ENCODE results near the gene COL6A3.

The COL6A3 gene

DNA sequence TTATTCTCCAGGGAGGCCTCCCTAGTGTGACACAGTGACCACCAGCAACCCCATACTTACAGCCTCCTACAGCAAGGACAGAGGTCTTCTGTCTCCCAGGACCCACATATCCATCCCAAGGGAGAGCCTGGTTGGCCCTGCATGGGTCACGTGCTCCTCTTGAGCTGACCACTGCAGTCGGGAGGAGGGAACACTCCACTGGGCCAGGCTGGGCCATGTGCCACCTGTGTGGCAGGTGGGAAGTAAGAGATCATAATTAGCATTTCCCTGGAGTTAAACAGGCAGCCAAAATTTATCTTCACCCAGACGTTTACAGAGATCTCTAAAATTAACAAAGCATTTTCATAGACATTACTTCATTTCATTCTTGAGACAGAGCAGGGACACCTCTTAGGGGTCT, 39.7 kb upstream of the COL6A3 start:
- no peak overlapping the region for H3K27ac ChIP-seq (ENCODE audit: extremely low read depth, low read depth, low read length)
- no peak for TF ChIP-seq ZNF114 (tag by site-specific recombination; IDR thresholded peaks at IDR 0.05)
- TF ChIP-seq SCRT1 (tag by site-specific recombination; IDR thresholded peaks at IDR 0.05; ENCODE audit: borderline replicate concordance) = no peak
- TF ChIP-seq ZNF610 (tag by site-specific recombination; IDR thresholded peaks at IDR 0.05; ENCODE audit: borderline replicate concordance) = no peak
- TF ChIP-seq CTCF (tag by site-specific recombination; IDR thresholded peaks at IDR 0.05) = no peak
- no peak for TF ChIP-seq HOXC10 (CRISPR knock-in tag; IDR thresholded peaks at IDR 0.05)
- TF ChIP-seq ZNF785 (tag by site-specific recombination; IDR thresholded peaks at IDR 0.05) = no peak
- TF ChIP-seq ZNF16 (tag by site-specific recombination; IDR thresholded peaks at IDR 0.05; ENCODE audit: low read depth) = no peak
- TF ChIP-seq REPIN1 (tag by site-specific recombination; IDR thresholded peaks at IDR 0.05; ENCODE audit: low read depth) = no peak
- TF ChIP-seq ZBTB48 (tag by site-specific recombination; IDR thresholded peaks at IDR 0.05) = no peak
- TF ChIP-seq HOXD13 (CRISPR knock-in tag; IDR thresholded peaks at IDR 0.05; ENCODE audit: borderline replicate concordance) = no peak
- no peak for TF ChIP-seq ZNF707 (tag by site-specific recombination; IDR thresholded peaks at IDR 0.05)
- TF ChIP-seq ZNF843 (tag by site-specific recombination; IDR thresholded peaks at IDR 0.05) = no peak
- TF ChIP-seq ZNF324 (tag by site-specific recombination; IDR thresholded peaks at IDR 0.05) = no peak
- TF ChIP-seq ZSCAN30 (tag by site-specific recombination; IDR thresholded peaks at IDR 0.05) = no peak
- no peak for TF ChIP-seq ZNF423 (tag by site-specific recombination; IDR thresholded peaks at IDR 0.05)
- TF ChIP-seq, protein P1, sequence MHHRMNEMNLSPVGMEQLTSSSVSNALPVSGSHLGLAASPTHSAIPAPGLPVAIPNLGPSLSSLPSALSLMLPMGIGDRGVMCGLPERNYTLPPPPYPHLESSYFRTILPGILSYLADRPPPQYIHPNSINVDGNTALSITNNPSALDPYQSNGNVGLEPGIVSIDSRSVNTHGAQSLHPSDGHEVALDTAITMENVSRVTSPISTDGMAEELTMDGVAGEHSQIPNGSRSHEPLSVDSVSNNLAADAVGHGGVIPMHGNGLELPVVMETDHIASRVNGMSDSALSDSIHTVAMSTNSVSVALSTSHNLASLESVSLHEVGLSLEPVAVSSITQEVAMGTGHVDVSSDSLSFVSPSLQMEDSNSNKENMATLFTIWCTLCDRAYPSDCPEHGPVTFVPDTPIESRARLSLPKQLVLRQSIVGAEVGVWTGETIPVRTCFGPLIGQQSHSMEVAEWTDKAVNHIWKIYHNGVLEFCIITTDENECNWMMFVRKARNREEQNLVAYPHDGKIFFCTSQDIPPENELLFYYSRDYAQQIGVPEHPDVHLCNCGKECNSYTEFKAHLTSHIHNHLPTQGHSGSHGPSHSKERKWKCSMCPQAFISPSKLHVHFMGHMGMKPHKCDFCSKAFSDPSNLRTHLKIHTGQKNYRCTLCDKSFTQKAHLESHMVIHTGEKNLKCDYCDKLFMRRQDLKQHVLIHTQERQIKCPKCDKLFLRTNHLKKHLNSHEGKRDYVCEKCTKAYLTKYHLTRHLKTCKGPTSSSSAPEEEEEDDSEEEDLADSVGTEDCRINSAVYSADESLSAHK (tag by site-specific recombination; IDR thresholded peaks at IDR 0.05) = no peak
- no peak for TF ChIP-seq KLF16 (tag by site-specific recombination; IDR thresholded peaks at IDR 0.05)
- no peak for TF ChIP-seq MYNN (tag by site-specific recombination; IDR thresholded peaks at IDR 0.05; ENCODE audit: borderline replicate concordance)
- TF ChIP-seq ZEB2 (tag by site-specific recombination; IDR thresholded peaks at IDR 0.05) = no peak
- no peaks in the 10 kb centered on the region for H3K4me1 ChIP-seq (ENCODE audit: control insufficient read depth, insufficient read depth, low read length)
- H3K4me3 ChIP-seq (ENCODE audit: low read depth, low read length) = no peak overlapping the region
- ChIA-PET CTCF (no interaction called here), POLR2A (no interaction called here)
- no peaks in the 10 kb centered on the region for H3K36me3 ChIP-seq (ENCODE audit: control insufficient read depth in 2 of 2, insufficient read depth in 1 of 2, low read length in 2 of 2)
- H3K9me3 ChIP-seq (ENCODE audit: control insufficient read depth, insufficient read depth, low read depth, low read length) = no peaks in the 10 kb centered on the region

- H3K4me3 ChIP-seq (ENCODE audit: low read depth, low read length) = no peak overlapping the region
- no peaks in the 10 kb centered on the region for H3K4me1 ChIP-seq (ENCODE audit: control insufficient read depth, insufficient read depth, low read length)
- H3K27ac ChIP-seq (ENCODE audit: extremely low read depth, low read depth, low read length) = no peak overlapping the region
- H3K9me3 ChIP-seq (ENCODE audit: control insufficient read depth, insufficient read depth, low read depth, low read length) = no peaks in the 10 kb centered on the region
- POLR2A ChIA-PET = no interaction called here
- no peaks in the 10 kb centered on the region for H3K36me3 ChIP-seq (ENCODE audit: control insufficient read depth in 2 of 2, insufficient read depth in 1 of 2, low read length in 2 of 2)
- CTCF ChIA-PET = no interaction called here
- TF ChIP-seq, protein P2, sequence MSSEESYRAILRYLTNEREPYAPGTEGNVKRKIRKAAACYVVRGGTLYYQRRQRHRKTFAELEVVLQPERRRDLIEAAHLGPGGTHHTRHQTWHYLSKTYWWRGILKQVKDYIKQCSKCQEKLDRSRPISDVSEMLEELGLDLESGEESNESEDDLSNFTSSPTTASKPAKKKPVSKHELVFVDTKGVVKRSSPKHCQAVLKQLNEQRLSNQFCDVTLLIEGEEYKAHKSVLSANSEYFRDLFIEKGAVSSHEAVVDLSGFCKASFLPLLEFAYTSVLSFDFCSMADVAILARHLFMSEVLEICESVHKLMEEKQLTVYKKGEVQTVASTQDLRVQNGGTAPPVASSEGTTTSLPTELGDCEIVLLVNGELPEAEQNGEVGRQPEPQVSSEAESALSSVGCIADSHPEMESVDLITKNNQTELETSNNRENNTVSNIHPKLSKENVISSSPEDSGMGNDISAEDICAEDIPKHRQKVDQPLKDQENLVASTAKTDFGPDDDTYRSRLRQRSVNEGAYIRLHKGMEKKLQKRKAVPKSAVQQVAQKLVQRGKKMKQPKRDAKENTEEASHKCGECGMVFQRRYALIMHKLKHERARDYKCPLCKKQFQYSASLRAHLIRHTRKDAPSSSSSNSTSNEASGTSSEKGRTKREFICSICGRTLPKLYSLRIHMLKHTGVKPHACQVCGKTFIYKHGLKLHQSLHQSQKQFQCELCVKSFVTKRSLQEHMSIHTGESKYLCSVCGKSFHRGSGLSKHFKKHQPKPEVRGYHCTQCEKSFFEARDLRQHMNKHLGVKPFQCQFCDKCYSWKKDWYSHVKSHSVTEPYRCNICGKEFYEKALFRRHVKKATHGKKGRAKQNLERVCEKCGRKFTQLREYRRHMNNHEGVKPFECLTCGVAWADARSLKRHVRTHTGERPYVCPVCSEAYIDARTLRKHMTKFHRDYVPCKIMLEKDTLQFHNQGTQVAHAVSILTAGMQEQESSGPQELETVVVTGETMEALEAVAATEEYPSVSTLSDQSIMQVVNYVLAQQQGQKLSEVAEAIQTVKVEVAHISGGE (tag by site-specific recombination; conservative IDR thresholded peaks at IDR 0.05; ENCODE audit: low read depth) = no peak
- TF ChIP-seq ZNF701 (tag by site-specific recombination; IDR thresholded peaks at IDR 0.05) = no peak
- TF ChIP-seq, protein P3, sequence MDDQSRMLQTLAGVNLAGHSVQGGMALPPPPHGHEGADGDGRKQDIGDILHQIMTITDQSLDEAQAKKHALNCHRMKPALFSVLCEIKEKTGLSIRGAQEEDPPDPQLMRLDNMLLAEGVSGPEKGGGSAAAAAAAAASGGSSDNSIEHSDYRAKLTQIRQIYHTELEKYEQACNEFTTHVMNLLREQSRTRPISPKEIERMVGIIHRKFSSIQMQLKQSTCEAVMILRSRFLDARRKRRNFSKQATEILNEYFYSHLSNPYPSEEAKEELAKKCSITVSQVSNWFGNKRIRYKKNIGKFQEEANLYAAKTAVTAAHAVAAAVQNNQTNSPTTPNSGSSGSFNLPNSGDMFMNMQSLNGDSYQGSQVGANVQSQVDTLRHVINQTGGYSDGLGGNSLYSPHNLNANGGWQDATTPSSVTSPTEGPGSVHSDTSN (CRISPR knock-in tag; IDR thresholded peaks at IDR 0.05) = no peak
- no peak for TF ChIP-seq ZNF169 (tag by site-specific recombination; IDR thresholded peaks at IDR 0.05)
- no peak for TF ChIP-seq ZNF747 (tag by site-specific recombination; IDR thresholded peaks at IDR 0.05)
- TF ChIP-seq TCF7L2 (IDR thresholded peaks at IDR 0.05; ENCODE audit: borderline replicate concordance, low read depth, low read length) = no peak
- no peak for TF ChIP-seq ZNF239 (tag by site-specific recombination; IDR thresholded peaks at IDR 0.05)
Measured at GRCh38 chr2:237452861-237453260, 38.9 kb upstream of the COL6A3 start.
